Measurements from ENCODE around the gene MAPKAP1. TPM values are rescaled to one million over a fixed set of nuclear protein-coding genes. Genes with fewer than 3 reads are reported as not detected.

Gene MAPKAP1
- total RNA-seq, 2 donors from 2014 or later: 75.3 to 91.6 TPM

- Histone ChIP-seq H3K4me1 (ENCODE audit: control insufficient read depth, insufficient read depth, low read length) (no peaks in the 10 kb centered on the region), H3K4me3 (ENCODE audit: low read length) (no peak overlapping the region), H3K9me3 (ENCODE audit: control insufficient read depth, low read length) (no peaks in the 10 kb centered on the region), H3K27me3 (ENCODE audit: control insufficient read depth, insufficient read depth, low read length, poor library complexity, severe bottlenecking) (no peaks in the 10 kb centered on the region), H3K36me3 (ENCODE audit: control insufficient read depth, insufficient read depth, low read length) (no peaks in the 10 kb centered on the region), H3K27ac (ENCODE audit: low read depth, low read length) (no peak overlapping the region), H3K9ac (ENCODE audit: extremely low read depth, low read length, poor library complexity, severe bottlenecking) (no peak overlapping the region)
- H3K4me3 Mint-ChIP-seq: no peak overlapping the region
- no peaks in the 10 kb centered on the region for H3K4me1 Mint-ChIP-seq
- no peak for DNase-seq
- WGBS, 2 experiments (ENCODE audit: insufficient coverage in 1 of 2, insufficient read length in 1 of 2): 100% methylated on average over 2 of the region's 3 CpGs; no CpG with 5 or more reads in 1 of the 2 experiments
- H3K27ac Mint-ChIP-seq: no peak overlapping the region
- no peaks in the 10 kb centered on the region for H3K36me3 Mint-ChIP-seq (ENCODE audit: low read depth)
- H3K27me3 Mint-ChIP-seq (ENCODE audit: insufficient read depth): no peaks in the 10 kb centered on the region
- TF ChIP-seq, protein P1, sequence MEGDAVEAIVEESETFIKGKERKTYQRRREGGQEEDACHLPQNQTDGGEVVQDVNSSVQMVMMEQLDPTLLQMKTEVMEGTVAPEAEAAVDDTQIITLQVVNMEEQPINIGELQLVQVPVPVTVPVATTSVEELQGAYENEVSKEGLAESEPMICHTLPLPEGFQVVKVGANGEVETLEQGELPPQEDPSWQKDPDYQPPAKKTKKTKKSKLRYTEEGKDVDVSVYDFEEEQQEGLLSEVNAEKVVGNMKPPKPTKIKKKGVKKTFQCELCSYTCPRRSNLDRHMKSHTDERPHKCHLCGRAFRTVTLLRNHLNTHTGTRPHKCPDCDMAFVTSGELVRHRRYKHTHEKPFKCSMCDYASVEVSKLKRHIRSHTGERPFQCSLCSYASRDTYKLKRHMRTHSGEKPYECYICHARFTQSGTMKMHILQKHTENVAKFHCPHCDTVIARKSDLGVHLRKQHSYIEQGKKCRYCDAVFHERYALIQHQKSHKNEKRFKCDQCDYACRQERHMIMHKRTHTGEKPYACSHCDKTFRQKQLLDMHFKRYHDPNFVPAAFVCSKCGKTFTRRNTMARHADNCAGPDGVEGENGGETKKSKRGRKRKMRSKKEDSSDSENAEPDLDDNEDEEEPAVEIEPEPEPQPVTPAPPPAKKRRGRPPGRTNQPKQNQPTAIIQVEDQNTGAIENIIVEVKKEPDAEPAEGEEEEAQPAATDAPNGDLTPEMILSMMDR (conservative IDR thresholded peaks at IDR 0.05): no peak
- no peaks in the 10 kb centered on the region for H3K9me3 Mint-ChIP-seq
Observed at GRCh38 chr9:125418404-125418803, 288.6 kb downstream of the MAPKAP1 start.

- no peaks in the 10 kb centered on the region for H3K36me3 ChIP-seq (ENCODE audit: control insufficient read depth, insufficient read depth, low read length)
- Mint-ChIP-seq H3K9me3 (no peaks in the 10 kb centered on the region), H3K36me3 (ENCODE audit: low read depth) (no peaks in the 10 kb centered on the region), H3K27me3 (ENCODE audit: insufficient read depth) (no peaks in the 10 kb centered on the region), H3K27ac (no peak overlapping the region), H3K4me1 (no peaks in the 10 kb centered on the region), H3K4me3 (no peak overlapping the region)
- TF ChIP-seq, protein P1 (conservative IDR thresholded peaks at IDR 0.05): no peak
- H3K4me1 ChIP-seq (ENCODE audit: control insufficient read depth, insufficient read depth, low read length): no peaks in the 10 kb centered on the region
- no peak overlapping the region for H3K9ac ChIP-seq (ENCODE audit: extremely low read depth, low read length, poor library complexity, severe bottlenecking)
- H3K27ac ChIP-seq (ENCODE audit: low read depth, low read length): no peak overlapping the region
- no peaks in the 10 kb centered on the region for H3K27me3 ChIP-seq (ENCODE audit: control insufficient read depth, insufficient read depth, low read length, poor library complexity, severe bottlenecking)
- H3K4me3 ChIP-seq (ENCODE audit: low read length): no peak overlapping the region
- H3K9me3 ChIP-seq (ENCODE audit: control insufficient read depth, low read length): no peaks in the 10 kb centered on the region
- 93 to 97% methylated on average over 4 to 8 of the region's 8 CpGs for WGBS, 2 experiments (ENCODE audit: insufficient coverage in 1 of 2, insufficient read length in 1 of 2)
- no peak for DNase-seq
Observed at GRCh38 chr9:125416517-125416916, 290.5 kb downstream of the MAPKAP1 start.

- Mint-ChIP-seq H3K4me1 (no peaks in the 10 kb centered on the region), H3K27ac (no peak overlapping the region), H3K4me3 (no peak overlapping the region), H3K27me3 (ENCODE audit: insufficient read depth) (no peaks in the 10 kb centered on the region), H3K36me3 (ENCODE audit: low read depth) (no peaks in the 10 kb centered on the region), H3K9me3 (no peaks in the 10 kb centered on the region)
- Histone ChIP-seq H3K9me3 (ENCODE audit: control insufficient read depth, low read length) (no peaks in the 10 kb centered on the region), H3K27ac (ENCODE audit: low read depth, low read length) (no peak overlapping the region), H3K4me1 (ENCODE audit: control insufficient read depth, insufficient read depth, low read length) (no peaks in the 10 kb centered on the region), H3K9ac (ENCODE audit: extremely low read depth, low read length, poor library complexity, severe bottlenecking) (no peak overlapping the region), H3K4me3 (ENCODE audit: low read length) (no peak overlapping the region), H3K36me3 (ENCODE audit: control insufficient read depth, insufficient read depth, low read length) (no peaks in the 10 kb centered on the region), H3K27me3 (ENCODE audit: control insufficient read depth, insufficient read depth, low read length, poor library complexity, severe bottlenecking) (no peaks in the 10 kb centered on the region)
- no peak for DNase-seq
- 92 to 98% methylated on average over 13 to 23 of the region's 23 CpGs for WGBS, 2 experiments (ENCODE audit: insufficient coverage in 1 of 2, insufficient read length in 1 of 2)
- TF ChIP-seq, protein P1 (conservative IDR thresholded peaks at IDR 0.05): no peak
Observed at GRCh38 chr9:125415583-125416460, 291.2 kb downstream of the MAPKAP1 start.
